GM18867 (cell line): ENCODE data around the gene RHOD.

Experiments used
- ATAC-seq: cut with Tn5 transposase; IDR thresholded peaks from one replicate; pipeline ENCODE4 v1.9.1; 2021; ENCODE audit warnings: mild to moderate bottlenecking, moderate library complexity; ENCODE audit not compliant: unreplicated experiment

RHOD gene

GRCh38 chr11:67113231-67113721, 56.6 kb downstream of the RHOD start:
- peak; percentile 74 for ATAC-seq

- ATAC-seq, result no peak
Measured at GRCh38 chr11:67114275-67114896, 57.7 kb downstream of the RHOD start.

GRCh38 chr11:67116758-67117105, 60.1 kb downstream of the RHOD start:
- no peak for ATAC-seq

- no peak for ATAC-seq
Measured at GRCh38 chr11:67117176-67117575, 60.5 kb downstream of the RHOD start.

GRCh38 chr11:67117672-67118180, 61.1 kb downstream of the RHOD start:
- no peak for ATAC-seq

GRCh38 chr11:67118181-67118766, 61.6 kb downstream of the RHOD start:
- ATAC-seq, result peak; percentile 9

- peak; percentile 65 for ATAC-seq
Measured at GRCh38 chr11:67118801-67119584, 62.3 kb downstream of the RHOD start, which contains the start of gene KDM2A. Gene KDM2A, plus strand, starts transcription at chr11:67119263. Its CDS starts 2,054 bp downstream, at chr11:67121317.

GRCh38 chr11:67119585-67120391, 63.1 kb downstream of the RHOD start:
- peak; percentile 17 for ATAC-seq

GRCh38 chr11:67120456-67120855, 63.8 kb downstream of the RHOD start:
- ATAC-seq, result no peak

- no peak for ATAC-seq
Measured at GRCh38 chr11:67120881-67121710, 64.4 kb downstream of the RHOD start.
